Pulmonary artery endothelial cell (primary cell): Measurements from ENCODE around the gene LGR4. TPM values are rescaled to one million over a fixed set of nuclear protein-coding genes. Genes with fewer than 3 reads are reported as not detected.
A peak's percentile ranks its signal among the peaks of the same experiment; 100 is the strongest.
"Not testable (repeated sequence)": the region's sequence is repeated elsewhere in the genome, so short reads cannot be mapped to it uniquely, and the experiment has no call there.

ENCODE experiments used
- DNase-seq: peaks from one replicate; pipeline ENCODE4 v3.0.0-alpha.2; 2011; ENCODE audit warnings: low read depth, low spot score
- total RNA-seq: library from RNA; depleted of rRNA; stranded (reverse); fragments of >200 nt; gene quantifications from 2 replicates; pipeline ENCODE4 v1.2.3, GENCODE V29; 2014

The LGR4 gene, protein sequence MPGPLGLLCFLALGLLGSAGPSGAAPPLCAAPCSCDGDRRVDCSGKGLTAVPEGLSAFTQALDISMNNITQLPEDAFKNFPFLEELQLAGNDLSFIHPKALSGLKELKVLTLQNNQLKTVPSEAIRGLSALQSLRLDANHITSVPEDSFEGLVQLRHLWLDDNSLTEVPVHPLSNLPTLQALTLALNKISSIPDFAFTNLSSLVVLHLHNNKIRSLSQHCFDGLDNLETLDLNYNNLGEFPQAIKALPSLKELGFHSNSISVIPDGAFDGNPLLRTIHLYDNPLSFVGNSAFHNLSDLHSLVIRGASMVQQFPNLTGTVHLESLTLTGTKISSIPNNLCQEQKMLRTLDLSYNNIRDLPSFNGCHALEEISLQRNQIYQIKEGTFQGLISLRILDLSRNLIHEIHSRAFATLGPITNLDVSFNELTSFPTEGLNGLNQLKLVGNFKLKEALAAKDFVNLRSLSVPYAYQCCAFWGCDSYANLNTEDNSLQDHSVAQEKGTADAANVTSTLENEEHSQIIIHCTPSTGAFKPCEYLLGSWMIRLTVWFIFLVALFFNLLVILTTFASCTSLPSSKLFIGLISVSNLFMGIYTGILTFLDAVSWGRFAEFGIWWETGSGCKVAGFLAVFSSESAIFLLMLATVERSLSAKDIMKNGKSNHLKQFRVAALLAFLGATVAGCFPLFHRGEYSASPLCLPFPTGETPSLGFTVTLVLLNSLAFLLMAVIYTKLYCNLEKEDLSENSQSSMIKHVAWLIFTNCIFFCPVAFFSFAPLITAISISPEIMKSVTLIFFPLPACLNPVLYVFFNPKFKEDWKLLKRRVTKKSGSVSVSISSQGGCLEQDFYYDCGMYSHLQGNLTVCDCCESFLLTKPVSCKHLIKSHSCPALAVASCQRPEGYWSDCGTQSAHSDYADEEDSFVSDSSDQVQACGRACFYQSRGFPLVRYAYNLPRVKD
- 4.3 and 9.0 TPM in 2 replicates for total RNA-seq

DNA sequence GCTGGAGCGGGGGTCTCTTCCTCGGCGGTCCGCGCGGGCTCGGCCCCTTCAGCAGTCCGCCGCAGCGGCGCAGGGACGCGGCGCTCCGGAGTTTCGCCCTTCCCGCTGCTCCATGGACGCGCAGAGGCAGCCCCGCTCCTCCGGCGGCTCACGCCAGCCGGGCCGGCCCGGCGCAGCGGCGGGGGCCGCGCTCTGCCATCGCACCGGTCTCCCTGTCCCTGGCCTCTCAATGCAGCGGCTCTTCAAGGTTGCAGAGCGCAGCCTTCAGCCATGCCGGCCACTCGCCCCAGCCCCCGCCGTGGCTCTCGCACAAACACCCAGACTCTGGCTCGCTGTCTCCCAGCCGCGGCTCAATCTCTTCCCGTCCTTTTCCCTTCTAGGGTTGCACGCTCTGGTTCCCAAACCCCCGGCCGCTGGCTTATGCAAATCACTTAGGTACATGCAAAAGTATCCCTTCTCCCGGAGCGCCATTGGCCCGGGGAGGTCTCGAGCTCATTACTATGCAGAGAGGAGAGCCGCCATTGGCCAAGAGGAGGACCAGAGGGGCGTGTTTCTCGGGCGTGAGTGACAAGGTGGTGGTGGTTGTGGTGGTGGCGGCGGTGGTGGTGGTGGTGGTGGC lies at the start of gene LGR4:
Gene LGR4 (minus strand): TSS at position 393 of the 619 bp plus-strand sequence. CDS start 488 bp downstream, outside the sequence.
- peak; percentile 81 for DNase-seq

DNA sequence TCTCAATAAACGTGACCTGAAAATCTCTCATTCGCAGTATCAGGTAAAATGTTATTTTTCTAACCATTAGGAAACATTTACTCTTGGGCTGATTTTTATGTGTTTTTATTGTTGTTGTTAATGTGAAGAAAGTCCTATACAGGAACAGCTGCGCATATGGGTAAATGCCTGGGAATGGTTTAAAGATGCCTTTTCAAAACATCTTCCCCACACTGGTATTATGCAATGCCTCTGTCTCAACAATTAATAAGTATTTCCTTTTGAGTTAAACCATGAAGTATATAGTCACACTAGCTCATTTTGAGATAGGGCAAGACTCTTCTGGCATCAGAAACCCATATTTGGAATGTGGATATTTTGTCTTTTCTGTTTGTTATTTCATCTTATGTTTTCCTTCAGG lies 47.6 kb upstream of the LGR4 start:
- DNase-seq: no peak

DNA sequence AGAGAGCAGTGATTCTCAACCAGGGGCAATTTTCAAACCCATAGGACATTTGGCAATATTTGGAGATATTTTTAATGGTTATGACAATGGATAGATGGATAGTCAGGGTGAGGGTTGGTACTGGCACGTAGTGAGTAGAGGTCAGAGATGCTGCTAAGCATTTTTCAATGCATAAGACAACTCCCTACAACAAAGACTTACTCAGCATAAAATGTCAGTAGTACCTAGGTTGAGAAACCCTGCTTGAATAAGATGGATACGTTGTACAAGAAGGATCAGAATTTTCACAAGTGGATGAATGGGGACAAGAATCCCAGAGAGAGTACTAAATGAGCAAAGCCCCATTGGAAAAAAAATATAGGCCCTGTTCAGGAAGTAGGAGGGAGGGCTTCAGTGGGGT lies 45.9 kb upstream of the LGR4 start:
- DNase-seq: no peak

DNA sequence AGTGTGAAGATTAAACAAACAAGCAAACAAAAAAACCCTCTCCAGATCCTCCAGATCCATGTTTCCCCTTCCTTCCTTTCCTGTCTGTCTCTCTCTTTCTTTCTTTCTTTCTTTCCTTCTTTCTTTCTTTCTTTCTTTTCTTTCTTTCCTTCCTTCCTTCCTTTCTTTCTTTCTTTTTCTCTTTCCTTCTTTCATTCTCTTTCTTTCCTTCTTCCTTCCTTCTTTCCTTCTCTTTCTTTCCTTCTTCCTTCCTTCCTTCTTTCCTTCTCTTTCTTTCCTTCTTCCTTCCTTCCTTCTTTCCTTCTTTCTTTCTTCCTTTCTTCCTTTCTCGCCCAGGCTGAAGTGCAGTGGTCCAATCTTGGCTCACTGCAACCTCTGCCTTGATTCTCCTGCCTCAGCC lies 44.9 kb upstream of the LGR4 start:
- not testable (repeated sequence) for DNase-seq

DNA sequence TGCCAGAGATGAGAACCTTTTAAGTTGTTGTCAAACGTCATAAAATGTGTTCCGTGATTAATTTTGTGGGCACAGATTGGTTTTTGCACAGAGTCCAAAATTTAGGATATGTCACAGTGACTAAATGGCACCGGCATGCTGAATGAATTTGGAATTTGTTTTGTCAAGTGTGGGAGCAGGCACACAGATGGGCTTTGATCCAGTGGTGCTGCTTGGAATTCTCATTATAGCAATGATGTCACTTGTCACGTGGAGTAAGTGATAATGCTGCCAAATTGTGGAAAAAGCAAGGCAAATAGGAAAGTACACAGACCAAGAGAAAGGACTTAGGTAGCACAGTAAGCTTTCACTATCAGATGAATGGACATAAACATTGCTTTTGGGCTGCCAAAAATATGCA lies 42.0 kb upstream of the LGR4 start:
- DNase-seq: no peak

DNA sequence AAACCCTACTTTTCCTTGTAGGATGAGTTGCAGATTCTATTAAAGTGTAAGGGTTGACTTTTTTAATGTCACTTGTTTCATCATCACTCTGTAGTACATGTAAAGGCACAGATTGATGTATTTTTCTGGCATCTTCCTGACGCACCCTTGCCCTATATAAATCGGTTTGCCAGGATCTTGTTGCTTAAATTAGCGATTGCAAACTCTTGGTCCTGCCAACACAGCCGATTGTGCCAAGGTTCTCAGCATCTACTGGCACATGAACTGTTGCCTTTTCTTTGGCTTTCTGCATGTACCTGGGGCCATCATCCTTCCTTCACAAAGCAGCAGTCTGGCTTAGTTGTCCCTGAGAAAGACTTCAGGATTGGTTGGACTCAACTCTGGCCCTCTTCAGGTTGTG lies 41.5 kb upstream of the LGR4 start:
- no peak for DNase-seq

DNA sequence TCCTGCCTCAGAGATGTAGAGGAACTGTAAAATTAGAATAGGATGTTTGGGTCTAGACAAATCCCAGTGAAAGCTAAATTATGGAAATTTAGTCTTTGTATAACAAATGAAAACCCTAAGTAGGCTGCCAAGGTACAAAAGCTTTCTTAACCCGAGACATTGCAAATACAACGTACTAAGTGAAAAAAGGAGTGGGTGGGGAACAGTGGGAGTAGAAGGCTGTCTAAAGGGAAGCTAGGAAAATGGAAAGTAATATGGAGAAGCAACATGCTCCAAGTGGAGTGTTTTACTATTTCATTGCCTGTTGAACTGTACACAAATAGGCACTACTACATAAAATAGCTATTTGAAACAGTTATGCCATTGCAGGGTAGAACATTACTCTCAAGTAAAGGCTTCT lies 40.8 kb upstream of the LGR4 start:
- no peak for DNase-seq

DNA sequence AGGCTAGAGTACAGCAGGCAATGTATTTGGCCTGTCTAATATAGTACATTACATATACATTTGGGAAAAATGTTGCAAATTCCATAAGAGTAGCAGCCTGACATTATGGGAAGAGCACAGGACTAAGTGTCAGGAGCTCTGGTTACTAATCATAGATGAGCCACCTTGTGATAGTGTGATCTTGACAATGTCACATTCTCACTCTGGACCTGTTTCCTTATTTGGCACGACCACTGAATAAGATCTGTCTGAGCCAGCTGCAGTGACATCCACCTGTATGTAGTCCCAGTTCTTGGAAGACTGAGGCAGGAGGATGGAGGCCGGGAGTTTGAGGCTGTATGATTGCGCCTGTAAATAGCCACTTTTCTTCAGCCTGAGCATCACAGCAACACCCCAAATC lies 39.6 kb upstream of the LGR4 start:
- no peak for DNase-seq

DNA sequence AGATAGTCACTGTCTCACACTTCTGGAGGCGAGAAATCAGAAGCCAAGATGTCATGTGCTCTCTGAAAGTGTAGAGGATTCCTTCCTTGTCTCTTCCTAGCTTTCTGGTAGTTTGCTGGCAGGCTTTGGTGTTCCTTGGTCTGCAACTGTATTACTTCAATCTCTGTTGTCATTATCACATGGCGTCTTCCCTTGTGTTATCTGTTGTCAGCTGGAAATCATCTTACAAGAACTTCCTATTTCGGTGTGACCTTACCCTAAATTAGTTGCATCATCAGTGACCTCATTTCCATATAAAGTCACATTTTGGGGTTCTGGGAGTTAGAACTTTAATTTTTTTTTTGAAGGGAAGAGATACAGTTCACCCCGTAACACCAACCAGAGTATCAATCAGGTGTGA lies 37.3 kb upstream of the LGR4 start:
- DNase-seq: no peak

DNA sequence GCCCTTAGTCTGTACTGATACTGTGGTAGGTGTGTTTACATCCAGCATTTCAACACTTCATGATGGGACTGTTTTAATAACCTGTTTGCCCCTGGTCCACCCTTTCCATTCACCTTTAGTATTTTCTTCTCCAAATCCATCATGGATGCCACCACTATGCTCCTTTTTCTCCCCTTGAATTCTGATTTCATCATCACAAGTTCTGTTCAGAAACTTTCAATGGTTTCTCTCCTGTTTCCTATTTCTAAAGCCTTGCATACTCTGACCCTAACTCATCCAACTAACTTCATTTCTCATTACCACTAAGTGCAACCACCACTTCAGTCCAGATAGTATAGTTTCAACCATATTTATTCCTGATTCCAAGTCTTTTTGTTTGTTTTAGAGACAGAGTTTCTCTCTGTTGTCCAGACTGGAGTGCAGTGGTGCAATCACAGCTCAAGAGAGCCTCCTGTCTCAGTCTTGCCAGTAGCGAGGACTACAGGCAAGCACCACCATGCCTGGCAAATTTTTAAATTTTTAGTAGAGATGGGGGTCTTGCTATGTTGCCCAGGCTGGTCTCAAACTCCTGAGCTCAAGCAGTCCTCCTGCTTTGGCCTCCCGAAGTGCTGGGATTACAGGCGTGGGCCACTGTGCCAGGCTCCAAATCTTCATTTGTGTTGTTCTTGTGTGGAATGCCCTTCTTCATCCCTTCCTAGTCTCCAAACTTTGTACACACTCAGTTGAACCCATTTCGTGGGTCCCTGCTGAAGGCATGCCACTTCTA lies 35.1 kb upstream of the LGR4 start:
- no peak for DNase-seq

DNA sequence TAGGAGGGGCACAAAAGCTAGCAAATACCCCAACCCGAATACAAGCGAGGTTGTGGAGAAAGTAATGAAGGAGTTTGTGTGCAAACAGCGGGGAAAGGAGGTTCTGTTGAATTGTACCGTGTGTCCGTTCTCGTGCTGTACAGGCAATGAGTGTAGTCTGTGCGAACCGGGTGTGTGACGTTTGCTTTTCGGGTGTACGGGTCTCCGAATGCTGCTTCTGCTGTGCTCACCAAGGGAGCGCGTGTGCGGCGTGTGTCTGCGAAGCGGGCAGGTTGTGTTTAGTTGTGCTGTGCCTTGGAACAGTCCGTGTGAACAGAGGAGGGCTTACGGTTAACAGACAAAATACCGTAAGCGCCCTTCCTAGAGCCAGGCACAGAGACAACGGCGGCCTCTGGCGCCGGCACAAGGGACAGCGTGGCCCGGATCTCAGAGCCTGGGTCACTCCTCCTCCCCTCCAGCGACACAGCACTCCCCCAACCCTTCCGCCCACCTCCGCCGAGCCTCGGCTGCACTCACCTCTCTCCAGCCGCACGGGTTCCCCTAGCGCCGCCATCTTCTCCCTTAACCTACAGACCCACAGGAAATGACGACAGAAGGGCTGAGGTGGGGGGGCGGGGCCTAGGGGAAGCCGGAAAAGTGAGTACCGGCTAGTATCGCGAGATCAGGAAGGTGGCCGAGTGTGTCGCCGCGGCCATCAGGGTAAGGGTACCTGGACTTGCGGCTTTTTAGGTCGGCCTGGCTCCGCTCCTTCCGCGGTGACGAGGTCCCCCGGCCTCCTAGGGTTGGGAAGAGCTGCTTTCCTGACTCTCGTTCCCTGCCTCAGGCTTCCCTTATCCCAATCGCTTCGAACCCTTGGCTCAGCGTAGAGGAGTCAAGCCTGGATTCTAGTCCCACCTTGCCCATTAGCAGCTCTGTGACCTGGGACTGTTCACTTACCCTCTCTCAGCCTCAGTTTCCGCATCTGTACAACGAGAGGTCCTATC lies 33.9 kb upstream of the LGR4 start, which contains the start of gene LIN7C:
Gene LIN7C (minus strand): TSS at position 570 of the 983 bp plus-strand sequence. CDS start 17 bp downstream, at position 553.
- DNase-seq: peak; percentile 75

DNA sequence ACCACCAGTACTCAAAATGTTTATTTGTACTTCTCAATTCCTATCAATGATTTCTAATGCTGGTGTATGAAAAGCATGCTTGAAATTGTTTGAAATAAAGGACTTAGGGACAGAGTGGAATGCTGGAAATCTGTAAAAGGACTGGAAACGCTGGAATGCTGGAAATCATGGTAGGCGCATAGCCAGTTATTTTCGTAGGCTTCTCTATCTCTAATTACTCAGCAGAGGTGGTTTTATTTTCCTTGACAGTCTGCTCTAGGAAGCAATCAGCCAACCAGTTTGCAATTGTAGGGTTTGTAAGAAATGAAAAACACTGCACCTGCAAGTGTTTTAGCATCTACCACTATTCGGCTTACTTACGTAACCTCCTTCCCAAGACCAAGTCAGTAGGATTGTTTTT lies 33.2 kb upstream of the LGR4 start:
- no peak for DNase-seq

DNA sequence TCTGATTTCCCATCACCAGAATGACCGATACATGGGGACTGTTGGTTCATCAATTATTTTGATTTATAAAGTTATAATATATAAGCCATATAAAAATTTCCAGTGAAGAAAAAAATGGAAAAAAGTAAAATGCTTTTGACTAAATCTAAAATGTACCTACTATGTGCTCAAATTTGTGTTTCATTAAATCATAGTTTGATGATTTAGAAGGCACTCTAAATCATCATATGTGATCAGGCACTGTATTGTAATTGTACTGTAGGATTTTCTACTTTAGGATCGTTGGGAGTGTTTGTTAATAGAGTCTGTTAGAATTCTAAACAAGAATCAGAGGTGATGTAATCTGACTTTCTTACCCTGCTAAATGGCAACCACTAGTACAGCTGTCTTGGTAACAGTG lies 31.6 kb upstream of the LGR4 start:
- no peak for DNase-seq

DNA sequence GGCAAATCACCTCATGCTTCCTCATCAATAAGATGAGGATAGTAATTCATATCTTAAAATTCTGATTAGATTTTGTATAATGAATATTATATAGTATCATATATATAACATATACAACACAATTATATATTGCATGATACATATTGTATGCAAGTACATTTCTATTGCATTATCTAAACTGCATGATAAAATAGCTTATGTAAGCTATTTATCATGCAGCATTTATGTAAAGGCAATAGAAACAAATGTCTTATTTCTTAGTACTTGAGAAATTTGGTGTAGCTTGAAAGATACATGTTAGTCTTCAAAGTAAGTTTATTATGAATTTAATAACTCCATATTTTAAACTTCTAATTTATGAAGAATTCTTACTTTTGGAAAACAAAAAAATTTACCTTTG lies 28.5 kb upstream of the LGR4 start:
- no peak for DNase-seq

DNA sequence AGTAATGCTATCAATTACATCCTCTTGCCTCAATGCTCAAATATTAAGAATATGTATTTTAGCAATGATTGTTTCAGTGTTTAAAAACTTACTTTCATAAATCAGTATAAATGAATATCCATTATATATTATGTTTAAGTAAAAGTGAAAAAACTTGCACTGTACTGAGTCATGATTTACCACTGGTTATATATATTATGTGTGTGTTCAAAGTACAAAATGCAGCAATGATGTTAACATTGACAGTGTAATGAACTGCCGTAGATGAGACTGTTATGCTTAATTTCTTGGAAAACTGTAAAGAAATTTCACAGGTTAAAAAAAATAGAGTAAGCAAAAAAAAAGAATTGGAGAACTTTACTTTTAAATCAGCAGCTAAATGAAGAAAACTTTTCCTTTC lies 25.3 kb upstream of the LGR4 start:
- no peak for DNase-seq

DNA sequence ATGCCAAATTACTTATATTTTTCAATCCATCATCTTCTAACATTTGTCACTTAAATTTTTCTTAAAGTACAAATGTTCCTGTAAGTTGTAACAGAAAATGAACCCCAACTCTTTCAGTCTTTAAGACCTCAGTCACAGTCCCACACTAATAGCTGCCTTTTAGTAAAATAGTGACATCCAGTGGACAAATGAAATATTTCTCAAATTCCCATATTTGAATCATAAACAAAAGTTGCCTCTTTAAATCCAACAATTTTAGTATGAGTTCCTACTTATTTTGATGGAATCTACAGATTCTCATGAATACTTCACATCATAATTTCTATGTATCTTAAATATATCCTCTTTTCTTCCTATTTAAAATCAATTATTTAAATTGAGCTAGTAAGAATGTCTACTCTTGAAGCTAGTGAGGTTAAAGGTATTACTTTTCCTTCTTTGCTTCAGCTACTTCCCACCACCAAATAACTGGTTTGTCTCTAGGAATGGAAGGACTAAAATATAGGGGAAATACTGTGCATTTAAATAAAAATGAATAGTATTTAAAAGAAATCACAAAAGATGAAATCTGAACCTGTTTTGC lies 24.8 kb upstream of the LGR4 start:
- no peak for DNase-seq

DNA sequence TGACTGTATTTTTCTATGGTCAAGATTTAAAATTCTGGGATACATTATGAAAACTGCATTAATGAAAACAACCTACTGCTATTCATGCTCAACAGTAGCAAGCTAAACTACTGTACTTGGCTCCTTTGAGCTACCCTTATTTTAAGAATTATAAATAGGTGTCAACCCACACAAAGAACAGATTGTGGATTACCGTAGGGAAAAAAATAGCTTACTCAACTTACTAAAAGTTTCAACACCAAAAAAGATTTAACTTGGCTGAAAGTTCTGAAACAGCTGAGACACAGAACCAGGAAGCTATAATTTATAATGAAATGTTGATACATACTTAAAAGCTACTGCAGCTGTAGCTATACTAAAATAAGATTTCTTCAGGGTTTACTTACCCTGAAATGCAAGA lies 23.9 kb upstream of the LGR4 start:
- no peak for DNase-seq

DNA sequence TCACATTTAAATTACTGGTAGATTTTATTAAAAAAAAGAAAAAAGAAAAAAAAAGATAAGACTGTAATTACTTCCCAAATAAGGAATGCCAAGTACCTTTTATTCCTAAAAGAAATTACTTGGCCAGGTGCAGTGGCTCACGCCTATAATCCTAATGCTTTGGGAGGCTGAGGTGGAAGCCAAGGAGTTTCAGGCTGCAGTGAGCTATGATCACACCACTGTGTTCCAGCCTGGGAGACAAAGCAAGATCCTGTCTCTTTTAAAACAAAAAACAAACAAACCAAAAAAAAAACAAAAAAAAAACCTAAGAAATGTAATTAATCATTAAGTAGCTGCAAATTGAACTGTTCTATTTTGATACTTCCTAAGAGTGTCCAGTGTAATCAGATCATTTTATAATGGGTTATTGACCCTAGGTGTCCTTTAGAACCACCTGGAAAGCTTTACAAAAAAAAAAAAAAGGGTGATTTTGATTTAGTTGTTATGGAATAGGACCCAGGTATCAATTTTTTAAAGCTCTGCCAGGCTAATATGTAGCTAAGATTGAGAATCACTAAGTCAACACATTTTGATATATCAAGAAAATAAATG lies 23.2 kb upstream of the LGR4 start:
- no peak for DNase-seq

DNA sequence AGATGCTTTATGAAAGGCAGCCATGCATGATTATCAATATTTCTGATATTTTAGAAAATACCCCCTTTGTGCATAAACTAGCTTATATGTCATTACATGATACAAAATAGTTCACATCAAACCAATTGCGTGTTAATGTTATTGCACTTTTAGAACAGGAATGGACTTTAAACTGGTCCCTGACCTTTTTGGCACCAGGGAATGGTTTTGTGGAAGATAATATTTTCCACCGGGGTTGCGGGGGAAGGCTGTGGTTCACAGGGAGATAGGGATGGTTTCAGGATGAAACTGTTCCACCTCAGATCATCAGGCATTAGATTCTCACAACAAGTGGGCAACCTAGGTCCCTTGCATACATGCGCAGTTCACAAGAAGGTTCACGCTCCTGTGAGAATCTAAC lies 16.5 kb upstream of the LGR4 start:
- DNase-seq: no peak
